ENCODE data around the gene KCNJ18.
"Not testable (repeated sequence)": the region's sequence is repeated elsewhere in the genome, so short reads cannot be mapped to it uniquely, and the experiment has no call there.

Gene KCNJ18

GRCh38 chr17:21737015-21737580 is 44.8 kb downstream of the KCNJ18 start:
- DNase-seq: not testable (repeated sequence)

GRCh38 chr17:21738241-21738640 is 45.9 kb downstream of the KCNJ18 start:
- not testable (repeated sequence) for DNase-seq

- DNase-seq: not testable (repeated sequence)
Measured at GRCh38 chr17:21738877-21739474, 46.7 kb downstream of the KCNJ18 start.

GRCh38 chr17:21739485-21739884 is 47.2 kb downstream of the KCNJ18 start:
- DNase-seq: not testable (repeated sequence)

GRCh38 chr17:21740836-21741235 is 48.5 kb downstream of the KCNJ18 start:
- DNase-seq: not testable (repeated sequence)

GRCh38 chr17:21741520-21741919 is 49.2 kb downstream of the KCNJ18 start:
- not testable (repeated sequence) for DNase-seq

DNA sequence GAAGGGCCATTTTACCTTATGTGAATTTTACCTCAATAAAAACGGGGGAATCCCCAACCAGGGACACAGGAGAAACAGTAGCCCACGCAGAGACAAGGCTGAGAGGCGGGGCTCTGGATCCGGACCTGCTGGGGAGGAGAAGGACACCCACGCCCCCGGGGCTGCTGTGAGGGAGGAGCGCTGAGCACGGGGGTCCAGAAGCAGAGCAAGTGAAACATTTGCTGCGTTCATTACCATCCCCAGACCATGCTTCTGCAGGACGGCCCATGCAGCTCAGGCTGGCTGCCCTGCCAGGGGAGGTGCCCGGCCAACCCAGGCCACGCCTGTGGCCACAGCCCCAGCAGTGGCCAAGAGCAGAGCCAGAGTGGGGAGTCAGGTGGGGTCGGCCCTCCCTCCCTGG is 50.0 kb downstream of the KCNJ18 start:
- no peak for DNase-seq

DNA sequence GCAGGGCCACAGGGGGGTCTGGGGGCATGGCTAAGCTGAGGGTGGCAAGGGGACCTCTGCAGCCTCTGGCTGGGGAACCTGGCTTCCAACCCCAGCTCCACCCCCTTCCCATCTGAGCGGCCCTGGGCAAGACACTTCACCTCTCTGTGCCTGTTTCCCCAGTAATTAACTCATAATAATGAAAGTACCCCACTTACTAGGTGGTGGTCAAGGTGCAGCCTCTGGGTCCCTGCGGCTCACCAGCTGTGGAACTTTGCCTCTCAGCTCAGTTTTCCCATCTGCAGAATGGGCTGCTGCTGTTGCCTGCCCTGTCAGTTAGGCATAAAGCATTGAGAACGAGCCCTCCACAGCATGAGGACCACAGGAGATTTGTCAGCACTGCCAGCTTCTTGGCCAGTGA is 51.8 kb downstream of the KCNJ18 start:
- DNase-seq: not testable (repeated sequence)

GRCh38 chr17:21744621-21745020 is 52.3 kb downstream of the KCNJ18 start:
- DNase-seq: not testable (repeated sequence)

GRCh38 chr17:21745385-21746054 is 53.2 kb downstream of the KCNJ18 start:
- not testable (repeated sequence) for DNase-seq

- DNase-seq: not testable (repeated sequence)
Measured at GRCh38 chr17:21746415-21746814, 54.1 kb downstream of the KCNJ18 start.

DNA sequence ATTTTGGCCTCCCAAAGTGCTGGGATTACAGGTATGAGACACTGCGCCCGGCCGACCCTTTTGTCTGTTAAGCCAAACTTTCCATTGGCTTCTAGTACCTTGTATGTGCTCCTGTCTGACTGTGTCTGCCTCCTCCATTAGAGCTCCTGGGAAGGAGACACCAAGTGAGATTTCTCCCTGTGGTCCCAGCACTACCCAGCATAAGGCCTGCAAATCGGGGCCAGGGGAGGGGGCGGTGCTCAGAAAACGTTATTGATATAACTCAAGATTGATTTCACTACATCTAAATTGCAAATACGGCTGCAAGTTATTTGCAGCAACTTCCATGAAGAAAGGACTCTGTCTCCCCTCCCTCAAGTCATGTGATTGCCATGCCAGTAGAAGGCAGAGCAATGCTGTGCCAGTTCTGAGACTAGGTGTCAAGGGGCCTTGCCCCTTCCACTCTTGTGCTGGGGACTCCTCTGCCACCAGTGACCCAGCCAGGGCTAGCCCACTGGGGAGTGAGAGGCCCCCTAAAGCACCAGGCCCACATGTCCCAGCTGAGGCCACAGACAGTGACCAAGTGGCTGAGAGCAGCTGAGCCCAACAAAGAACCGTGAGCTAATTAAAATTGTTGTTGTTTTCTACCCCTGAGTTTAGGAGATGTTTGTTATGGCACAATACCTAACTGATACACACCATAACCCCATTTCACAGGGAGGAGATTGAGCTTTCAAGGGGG is 55.0 kb downstream of the KCNJ18 start:
- not testable (repeated sequence) for DNase-seq

DNA sequence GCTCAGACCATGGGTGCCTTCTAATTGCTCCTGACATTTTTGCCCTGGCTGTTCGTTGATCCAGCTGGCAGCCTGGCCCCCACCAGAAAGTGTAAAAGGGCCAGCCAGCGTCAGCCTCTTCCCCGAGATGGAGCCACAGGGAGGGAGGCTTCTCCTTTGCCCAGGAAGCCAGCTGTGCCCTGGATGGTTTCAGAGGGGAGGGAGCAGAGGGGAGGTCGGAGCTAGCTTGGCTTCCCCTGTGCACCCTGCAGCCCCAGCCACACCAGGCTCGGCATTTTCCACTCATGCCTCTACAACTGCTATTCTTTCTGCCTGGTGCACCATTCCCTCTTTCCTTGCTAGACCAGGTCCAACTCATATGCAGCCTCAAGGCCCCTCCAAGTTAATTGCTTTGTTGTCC is 56.4 kb downstream of the KCNJ18 start:
- DNase-seq: not testable (repeated sequence)

GRCh38 chr17:21749696-21750531 is 57.6 kb downstream of the KCNJ18 start:
- not testable (repeated sequence) for DNase-seq

DNA sequence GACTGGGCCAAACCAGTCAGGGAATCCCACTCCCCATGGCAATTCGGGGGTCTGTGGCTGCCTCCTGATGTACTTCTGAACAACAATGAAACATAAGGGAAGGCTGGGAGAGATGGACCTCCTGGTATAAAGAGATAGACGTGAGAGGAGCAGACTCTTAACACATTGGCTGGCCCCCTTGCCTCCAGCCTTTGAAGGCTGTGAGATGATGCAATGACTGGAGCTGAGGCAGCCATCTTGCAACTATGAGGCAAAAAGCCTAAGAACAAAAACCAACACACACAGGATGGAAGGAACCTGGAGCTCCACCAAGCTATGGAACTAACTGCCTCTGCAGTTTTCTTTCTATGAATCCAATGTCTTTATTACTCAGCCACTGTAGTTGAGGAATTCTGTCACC is 58.8 kb downstream of the KCNJ18 start:
- DNase-seq: not testable (repeated sequence)

Data from NCI-H1105 treated with DMSO at 0.1 percent for 48 hours (cell line).